ENCODE results near the gene COQ5.
"Not testable (repeated sequence)": the region's sequence is repeated elsewhere in the genome, so short reads cannot be mapped to it uniquely, and the experiment has no call there.

Gene COQ5

DNA sequence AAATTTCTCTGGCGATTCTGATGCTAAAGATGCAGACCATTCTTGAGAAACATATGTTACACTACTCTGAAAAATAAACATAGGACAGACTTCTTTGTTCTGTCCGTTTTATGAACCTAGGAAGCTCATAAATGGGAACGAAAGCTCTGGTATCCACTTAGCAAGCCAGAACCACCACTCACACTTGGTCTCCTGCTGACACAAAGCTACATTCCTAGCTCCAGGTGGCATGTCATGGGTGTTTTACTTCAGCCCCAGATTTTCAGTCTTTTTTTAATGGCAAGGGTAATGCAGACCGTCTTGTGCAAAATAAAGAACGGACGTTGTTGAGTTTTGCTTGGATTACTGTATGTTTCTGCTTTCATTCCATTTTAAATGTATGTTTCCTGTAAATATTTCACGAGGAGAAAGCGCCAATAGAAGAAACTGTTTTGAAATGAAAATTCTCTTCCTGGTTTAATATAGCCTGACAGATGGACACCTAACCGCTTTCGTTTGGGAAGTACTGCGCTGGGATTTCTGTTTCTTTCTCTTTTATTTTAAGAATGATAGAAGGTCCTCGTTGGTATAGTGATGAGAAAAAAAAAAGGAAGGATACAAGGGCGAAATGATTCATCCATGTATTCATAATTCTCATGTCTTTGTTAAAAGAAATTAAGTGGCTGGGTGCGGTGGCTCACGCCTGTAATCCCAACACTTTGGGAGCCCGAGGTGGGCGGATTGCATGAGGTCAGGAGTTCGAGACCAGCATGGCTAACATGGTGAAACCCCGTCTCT is 871 bp upstream of the COQ5 start:
- in situ Hi-C loops (cut with MboI; ENCODE audit: low sequenced_read_pairs), result no loop called here

DNA sequence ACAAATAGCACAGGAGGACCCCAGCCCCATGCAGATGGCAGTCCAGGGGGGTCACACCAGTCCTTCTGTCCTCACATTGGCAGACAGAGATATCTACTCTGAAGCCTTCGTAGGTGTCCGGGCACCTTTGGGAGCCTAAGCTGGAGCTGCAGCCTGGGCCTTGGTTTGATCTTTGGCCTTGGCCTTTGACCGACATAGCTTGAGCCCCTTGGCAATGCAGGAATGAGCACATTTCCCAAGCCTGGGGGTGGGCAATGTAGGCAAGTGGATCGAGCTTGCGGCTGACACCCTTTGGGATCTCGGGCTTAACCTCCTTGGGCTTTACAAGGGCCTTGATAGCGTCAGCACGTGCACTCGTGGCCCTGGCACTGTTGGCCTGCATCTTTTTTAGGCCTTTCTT is 6.4 kb downstream of the COQ5 start:
- in situ Hi-C loops (cut with MboI; ENCODE audit: low sequenced_read_pairs), result no loop called here

GRCh38 chr12:120519324-120519723 is 9.6 kb downstream of the COQ5 start:
- in situ Hi-C loops (cut with MboI; ENCODE audit: low sequenced_read_pairs), result not testable (repeated sequence)

GRCh38 chr12:120515496-120515895 is 13.5 kb downstream of the COQ5 start:
- in situ Hi-C loops (cut with MboI; ENCODE audit: low sequenced_read_pairs), result no loop called here

GRCh38 chr12:120514002-120514401 is 15.0 kb downstream of the COQ5 start:
- in situ Hi-C loops (cut with MboI; ENCODE audit: low sequenced_read_pairs), result no loop called here

GRCh38 chr12:120508537-120508936 is 20.4 kb downstream of the COQ5 start:
- in situ Hi-C loops (cut with MboI; ENCODE audit: low sequenced_read_pairs), result no loop called here

- in situ Hi-C loops (cut with MboI; ENCODE audit: low sequenced_read_pairs), result no loop called here
Measured at GRCh38 chr12:120504587-120504986, 24.4 kb downstream of the COQ5 start.

- in situ Hi-C loops (cut with MboI; ENCODE audit: low sequenced_read_pairs), result no loop called here
Measured at GRCh38 chr12:120500581-120500980, 28.4 kb downstream of the COQ5 start.

DNA sequence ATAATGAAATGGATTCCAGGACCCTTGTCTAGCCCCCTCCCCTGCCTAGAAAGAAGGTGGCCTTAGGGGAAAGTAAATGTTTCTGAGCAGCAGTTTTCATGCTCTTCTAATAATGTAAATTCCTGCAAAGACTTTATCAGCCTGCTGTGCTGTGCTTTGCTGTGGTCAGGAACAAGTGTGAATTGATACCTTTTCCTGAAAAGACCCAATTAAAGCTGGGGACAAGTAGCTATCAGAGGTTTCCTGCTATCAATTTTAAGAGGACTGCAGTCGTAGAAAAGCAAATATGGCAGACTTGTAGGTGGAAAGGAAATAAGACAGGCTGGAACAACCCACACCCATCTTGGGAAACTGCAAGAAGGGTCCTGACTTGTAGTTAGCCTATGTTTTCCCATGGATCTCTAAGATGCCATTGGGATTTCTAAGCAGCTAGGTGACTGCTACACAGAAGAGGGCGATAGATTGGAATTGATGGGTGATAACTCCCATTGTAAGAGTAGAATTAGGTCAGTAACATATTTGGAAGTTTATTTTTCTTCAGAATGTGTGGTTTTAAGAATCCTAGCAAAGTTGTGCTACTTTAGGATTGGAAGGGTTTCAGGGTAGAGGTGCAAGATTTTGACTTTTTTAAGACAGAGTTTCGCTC is 30.0 kb downstream of the COQ5 start:
- in situ Hi-C loops (cut with MboI; ENCODE audit: low sequenced_read_pairs), result no loop called here

DNA sequence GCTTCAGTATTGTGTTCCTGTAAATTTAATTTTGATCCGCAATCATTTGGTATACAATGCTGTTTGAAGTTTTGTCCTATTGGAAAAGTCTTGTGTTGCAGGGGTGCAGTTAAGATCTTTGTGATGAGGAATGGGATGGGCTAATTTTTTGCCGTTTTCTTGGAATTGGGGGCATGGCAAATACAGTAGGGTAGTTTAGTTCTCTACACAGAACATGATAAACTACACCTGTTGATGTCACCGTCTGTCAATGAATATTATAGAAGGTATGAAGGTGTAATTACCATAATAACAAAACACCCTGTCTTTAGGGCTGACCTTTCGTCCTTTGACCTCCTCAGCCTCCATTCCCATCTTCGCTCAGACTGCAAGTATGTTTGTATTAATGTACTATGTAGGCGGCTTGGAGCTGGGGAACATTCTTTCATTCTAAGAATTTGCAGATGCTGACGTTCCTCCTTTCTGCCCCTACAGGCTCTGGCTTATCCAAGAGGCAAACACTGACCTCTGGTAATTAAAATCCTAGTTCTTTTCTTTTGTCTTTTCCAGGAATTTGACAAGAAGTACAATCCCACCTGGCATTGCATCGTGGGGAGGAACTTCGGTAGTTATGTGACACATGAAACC is 31.3 kb downstream of the COQ5 start:
- in situ Hi-C loops (cut with MboI; ENCODE audit: low sequenced_read_pairs), result no loop called here

DNA sequence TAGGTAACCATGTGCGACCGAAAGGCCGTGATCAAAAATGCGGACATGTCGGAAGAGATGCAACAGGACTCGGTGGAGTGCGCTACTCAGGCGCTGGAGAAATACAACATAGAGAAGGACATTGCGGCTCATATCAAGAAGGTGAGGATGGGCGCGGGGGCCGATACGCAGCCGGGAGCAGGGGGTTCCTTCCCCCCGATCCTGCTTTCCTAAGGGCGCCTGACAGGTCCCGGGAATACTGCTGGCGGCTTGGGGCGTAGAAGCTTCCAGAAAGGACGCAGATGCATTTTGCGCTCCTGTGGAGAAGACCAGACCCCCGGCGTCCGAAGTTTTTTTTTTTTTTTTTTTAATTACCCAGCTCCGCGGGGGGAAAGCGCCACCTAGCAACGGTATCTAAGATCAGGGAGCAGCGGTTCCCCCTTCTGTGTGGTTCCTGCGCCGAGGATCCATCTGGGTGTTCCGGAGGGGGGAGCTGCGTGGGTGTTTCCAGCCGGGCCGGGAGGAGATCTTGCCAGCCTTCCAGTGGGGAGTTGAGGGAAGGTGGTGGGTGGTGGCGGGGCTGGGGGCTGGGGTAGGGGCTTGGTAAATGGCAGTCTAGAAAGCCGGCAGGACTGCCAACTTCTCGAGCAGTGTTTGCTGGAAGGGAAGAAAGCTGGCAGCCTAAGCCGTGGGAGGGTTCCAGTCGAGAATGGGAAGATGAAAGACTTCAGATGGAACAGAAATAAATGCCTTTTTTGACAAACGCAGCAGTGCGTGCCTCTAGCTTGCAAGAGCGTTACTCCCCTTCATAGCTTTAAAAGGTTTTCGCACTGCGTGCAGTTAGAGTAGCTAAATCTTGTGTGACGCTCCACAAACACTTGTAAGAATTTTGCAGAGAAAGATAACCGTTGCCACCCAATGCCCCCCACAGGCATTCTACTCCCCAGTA is 32.3 kb downstream of the COQ5 start:
- in situ Hi-C loops (cut with MboI; ENCODE audit: low sequenced_read_pairs), result no loop called here

DNA sequence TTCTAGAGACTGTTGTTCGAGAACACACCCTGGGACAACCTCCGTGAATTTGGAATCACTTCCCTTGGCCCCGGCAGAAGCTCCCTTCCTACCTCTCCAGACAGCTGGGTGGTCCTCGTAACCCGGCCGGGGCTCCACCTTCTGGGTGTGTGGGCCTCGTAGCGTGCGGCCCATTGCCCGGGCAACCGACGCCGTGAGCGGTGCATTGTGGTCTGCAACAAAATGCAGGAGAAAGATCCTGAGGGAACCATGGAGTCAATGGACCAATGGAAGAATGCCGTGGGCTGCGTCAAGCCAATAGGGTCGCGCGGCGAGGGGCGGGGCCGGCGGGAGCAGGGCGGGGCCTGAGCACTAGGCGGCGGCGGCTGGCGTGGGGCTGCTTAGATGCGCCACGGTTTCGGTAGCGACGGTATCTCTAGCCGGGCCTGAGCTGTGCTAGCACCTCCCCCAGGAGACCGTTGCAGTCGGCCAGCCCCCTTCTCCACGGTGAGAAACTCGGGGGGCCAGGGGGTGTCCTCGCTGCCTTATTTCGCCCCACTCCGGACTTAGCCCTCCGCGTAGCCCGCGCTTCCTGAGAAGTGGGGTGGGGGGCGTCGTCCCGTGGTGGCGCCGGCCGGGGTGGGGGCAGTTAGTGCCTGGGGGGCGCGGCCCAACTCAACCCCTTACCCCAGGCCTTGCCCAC is 33.1 kb downstream of the COQ5 start, which contains the start of gene DYNLL1:
TSS of gene DYNLL1 (plus strand) at position 383 of the 682 bp plus-strand sequence. CDS start 309 bp downstream, outside the sequence.
- in situ Hi-C loops (cut with MboI; ENCODE audit: low sequenced_read_pairs), result no loop called here

DNA sequence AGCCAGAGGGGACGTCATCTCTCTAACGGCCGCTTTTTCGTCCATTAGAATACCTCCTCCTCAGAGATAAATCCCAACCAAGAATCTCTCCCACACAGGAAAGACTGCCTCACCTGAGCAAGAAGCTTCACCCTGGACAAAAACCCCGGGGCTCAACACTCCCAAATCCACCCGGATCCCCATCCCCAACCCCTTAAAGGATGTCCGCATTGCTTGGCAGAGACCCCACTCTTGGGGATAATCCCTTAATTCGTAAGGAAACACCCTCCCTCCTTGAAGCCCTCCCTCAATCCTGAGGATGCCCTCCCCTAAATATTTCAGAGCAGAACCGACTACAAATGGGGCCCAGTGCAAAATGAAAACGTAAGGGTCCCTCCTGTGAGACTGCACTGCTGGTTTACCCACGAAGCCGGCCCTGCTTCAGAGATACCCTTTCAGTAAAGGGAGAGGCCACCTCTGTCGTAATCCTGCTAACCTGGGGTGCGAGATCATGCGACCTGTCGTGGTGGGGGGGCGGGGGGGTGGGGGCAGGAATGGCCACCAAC is 33.7 kb downstream of the COQ5 start:
- in situ Hi-C loops (cut with MboI; ENCODE audit: low sequenced_read_pairs), result no loop called here

- in situ Hi-C loops (cut with MboI; ENCODE audit: low sequenced_read_pairs), result no loop called here
Measured at GRCh38 chr12:120490833-120491512, 38.0 kb downstream of the COQ5 start.

GRCh38 chr12:120490325-120490724 is 38.6 kb downstream of the COQ5 start:
- in situ Hi-C loops (cut with MboI; ENCODE audit: low sequenced_read_pairs), result no loop called here

DNA sequence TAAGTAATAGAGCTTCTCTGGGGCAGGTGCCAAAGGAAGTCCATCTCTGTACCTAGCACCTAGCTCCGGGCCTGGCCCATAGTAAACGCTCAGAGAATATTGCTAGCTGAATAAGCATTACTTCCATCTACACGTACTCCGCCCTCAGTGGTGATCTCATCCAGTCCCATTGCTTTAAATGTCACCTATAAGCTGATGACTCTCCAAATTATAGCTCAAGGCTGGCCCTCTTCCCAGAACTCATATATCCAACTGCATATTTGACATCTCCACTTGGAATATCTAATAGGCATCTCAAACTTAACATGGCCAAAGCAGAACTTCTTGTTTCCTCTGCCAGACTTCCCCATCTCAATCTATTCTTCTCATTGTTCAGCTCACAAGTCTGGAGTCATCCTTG is 39.9 kb downstream of the COQ5 start:
- in situ Hi-C loops (cut with MboI; ENCODE audit: low sequenced_read_pairs), result no loop called here

GRCh38 chr12:120488057-120488640 is 40.8 kb downstream of the COQ5 start:
- in situ Hi-C loops (cut with MboI; ENCODE audit: low sequenced_read_pairs), result no loop called here

DNA sequence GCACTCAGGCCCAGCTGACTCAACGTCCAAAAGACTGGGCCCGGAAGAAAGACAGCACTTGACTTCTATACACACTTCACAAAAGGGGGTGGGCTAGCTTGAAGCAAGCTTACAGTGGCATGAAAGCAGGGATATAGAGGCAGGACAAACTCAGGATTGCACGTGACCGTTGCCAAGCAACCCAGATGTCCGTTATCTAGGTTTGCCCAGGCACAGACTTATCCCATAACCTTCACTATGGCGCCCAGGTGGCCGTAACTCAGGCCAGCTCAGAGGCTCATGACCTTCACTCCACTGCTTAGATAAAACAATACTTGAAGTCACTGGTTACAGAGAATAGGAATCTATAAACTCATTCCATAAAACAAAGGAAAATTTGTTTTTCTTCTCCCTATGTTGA is 41.4 kb downstream of the COQ5 start:
- in situ Hi-C loops (cut with MboI; ENCODE audit: low sequenced_read_pairs), result not testable (repeated sequence)
